NCI-H345 treated with DMSO at 0.1 percent for 48 hours (cell line): ENCODE results near the gene ABCB8.

Source experiments
- DNase-seq: peaks from one replicate; lab custom pipeline; 2025; ENCODE audit not compliant: unreplicated experiment; lab: John Stamatoyannopoulos, UW

ABCB8 gene

DNA sequence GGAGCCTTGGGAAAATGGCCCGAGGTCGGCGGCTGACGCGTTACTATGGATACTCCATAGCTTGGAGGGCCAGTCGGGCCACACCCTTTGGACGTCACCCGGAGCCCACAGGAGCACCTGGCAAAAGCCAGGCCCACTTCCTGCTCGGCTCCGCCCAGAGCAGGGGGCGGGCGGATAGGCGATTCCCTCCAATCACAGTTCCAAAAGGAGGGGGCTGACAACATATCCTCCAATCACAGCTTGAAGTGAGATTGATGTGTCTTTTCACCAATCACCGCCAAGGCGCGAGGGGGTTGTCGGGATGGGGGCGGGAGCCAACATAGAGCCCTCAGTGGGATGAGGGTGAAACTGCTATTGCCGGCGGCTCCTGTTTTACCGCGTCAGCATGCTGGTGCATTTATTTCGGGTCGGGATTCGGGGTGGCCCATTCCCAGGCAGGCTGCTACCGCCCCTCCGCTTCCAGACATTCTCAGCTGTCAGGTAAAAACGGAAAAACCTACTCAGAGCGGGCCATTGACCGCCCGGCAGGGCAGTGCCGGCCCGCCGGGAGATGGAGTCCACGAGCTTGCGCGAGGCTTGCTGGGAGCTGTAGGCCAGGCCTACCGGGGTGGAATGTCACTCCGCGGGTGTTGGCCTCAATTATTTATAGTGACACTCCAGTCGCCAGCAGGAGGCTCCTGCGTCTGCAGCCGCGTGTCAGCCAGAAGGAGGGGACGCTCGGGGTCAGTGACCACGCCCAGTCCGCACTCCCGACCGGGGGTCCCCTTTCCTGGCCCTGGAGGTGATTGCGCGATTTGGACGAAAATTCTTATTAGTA is at the start of gene ABCB8:
TSS of gene ABCB8 (plus strand) at position 320 of the 817 bp plus-strand sequence. CDS start at position 386, 66 bp downstream.
- DNase-seq = peak; percentile 94

DNA sequence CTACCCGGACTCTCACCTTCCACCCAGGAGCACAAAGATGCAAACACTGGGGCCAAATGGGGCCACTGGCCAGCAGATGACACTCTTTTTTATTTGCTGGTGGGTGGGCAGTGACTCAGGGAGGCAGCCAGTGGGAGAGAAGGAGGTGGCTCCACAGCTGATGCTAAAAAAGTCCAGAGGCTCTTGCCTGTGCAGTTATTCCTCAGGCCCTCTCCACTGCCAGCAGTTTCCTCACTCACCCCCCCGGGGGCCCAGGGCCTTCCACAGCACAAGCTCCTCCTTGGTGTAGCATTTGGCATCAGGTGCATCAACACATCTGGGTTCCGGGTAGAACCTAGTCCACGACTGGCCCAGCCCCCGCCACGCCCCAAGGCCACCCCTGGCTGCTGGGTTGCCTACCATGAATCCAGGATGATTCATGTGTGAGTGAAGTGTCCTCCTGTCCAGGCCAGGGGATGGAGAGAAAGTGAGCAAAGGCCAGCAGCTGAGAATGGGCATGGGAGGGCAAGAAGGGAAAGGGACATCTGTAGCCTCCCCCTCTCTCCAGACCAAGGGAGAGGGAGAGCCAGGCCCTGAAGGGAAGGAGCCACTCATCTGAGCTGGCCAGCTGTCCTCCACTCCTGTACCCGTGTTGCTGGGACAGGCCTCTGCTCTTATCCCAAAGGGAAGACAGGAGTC is 48.4 kb upstream of the ABCB8 start:
- no peak for DNase-seq

DNA sequence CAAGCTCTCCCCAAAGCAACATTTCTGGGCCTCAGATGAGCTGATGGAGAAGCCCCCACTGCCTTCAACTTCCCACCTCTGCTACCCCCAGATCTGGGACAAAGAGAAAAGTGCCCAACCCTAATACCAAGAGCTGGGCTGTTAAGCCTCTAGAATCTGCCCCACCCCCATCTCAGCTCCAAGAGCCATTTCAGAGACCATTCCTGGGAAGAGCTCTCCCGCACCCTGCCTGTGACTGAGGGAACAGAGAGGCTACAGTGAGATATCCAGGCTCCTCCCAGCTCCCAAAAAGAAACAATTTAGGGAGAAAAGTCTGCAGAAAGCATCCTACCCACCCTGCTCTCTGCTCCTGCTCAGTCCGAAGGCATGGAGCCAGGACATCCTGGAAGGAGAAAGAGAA is 47.6 kb upstream of the ABCB8 start:
- no peak for DNase-seq

DNA sequence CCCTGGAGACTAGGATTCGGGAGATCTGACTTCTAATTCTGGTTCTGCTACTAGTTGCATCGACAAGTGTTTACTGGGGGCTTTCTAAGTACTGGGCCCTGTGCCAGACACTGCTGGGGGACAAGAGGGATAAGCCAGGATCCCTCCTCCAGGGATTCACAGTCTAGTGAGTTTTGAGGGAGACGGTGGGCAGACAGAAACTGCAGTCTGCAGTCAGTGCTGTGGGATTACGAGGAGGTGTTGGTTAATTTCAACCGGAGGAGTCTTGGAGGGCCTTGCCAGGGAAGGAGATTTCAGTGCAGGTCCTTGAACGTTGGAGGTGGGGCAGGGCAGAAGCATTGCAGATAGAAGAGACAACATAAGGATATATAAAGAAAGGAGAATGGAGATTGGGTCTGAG is 46.6 kb upstream of the ABCB8 start:
- peak; percentile 40 for DNase-seq

DNA sequence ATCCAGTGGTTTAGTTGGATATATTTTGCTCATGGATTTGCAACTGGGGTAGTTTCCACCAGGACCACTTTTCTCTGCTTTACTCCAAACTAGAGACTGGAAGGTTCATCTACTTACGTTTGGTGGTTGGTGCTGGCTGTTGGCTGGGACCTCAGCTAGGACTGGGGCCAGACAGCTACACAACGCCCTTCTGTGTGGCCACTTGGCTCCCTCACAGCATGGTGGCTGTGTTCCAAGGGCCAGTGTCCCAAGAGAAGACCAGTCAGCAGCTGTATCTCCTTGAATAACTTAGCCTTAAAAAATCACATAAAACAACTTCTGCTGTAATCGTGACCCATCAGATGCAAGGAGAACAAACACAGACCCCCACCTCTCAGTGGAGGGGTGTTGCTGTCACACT is 45.9 kb upstream of the ABCB8 start:
- no peak for DNase-seq

DNA sequence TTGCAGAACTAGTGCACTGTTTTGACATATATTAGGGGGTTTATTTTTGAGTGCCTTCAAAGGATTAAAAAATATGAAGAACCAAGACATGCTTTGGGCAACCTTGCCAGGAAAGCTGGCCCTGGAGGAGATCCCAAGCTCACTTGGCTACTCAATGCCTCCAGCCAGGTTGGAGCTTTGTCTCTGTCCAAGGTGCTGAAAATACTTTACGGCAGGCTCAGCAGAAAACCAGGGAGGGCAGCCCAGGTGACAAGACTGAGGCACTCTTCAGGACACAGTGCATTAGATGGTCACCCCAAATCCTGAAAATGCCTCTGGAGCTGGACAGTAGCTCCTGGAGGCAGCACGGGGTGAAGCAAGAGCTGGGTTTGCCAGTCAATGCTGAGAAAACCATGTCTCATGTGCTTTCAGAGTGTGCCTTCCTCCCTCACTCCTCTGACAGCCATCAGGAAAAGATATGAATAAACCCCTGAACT is 44.3 kb upstream of the ABCB8 start:
- no peak for DNase-seq

DNA sequence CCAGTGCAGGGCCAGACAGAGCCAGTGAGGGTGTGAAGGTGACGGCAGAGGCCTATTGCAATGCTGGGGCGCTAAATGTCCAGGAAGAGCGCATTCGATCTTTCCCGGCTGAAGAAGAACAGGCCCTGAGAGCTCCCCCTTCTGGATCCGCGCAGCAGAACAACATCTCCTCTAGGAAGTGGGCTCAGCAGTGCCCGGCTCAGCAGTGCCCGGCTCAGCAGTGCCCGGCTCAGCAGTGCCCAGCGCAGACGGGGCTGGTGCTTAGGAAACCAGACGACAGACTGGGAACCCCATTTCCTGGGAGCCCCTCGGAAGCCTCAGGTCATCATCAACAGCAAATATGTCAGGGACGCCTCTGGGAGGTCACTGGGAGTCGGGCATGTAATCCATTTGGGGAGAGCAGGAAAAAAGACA is 42.1 kb upstream of the ABCB8 start:
- DNase-seq = peak; percentile 70

DNA sequence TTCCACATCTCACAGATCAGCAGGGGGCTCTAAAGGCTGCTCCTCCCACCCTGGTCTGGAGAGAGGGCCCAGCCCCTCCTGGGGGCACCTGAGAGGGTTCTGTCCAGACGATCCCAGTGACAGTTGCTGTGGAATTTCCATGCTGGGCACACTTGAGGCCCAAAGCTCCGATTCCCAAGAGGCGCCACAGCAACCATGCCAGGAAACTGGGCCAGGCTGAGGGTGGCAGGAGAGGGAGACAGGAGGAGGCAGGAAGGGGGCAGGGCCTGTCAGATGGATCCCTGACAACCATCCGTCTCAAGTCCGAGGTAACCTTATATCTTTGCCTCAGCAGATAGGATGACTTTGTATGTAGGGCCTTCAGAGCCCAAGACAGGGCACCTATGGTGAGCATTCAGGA is 41.7 kb upstream of the ABCB8 start:
- DNase-seq = no peak

DNA sequence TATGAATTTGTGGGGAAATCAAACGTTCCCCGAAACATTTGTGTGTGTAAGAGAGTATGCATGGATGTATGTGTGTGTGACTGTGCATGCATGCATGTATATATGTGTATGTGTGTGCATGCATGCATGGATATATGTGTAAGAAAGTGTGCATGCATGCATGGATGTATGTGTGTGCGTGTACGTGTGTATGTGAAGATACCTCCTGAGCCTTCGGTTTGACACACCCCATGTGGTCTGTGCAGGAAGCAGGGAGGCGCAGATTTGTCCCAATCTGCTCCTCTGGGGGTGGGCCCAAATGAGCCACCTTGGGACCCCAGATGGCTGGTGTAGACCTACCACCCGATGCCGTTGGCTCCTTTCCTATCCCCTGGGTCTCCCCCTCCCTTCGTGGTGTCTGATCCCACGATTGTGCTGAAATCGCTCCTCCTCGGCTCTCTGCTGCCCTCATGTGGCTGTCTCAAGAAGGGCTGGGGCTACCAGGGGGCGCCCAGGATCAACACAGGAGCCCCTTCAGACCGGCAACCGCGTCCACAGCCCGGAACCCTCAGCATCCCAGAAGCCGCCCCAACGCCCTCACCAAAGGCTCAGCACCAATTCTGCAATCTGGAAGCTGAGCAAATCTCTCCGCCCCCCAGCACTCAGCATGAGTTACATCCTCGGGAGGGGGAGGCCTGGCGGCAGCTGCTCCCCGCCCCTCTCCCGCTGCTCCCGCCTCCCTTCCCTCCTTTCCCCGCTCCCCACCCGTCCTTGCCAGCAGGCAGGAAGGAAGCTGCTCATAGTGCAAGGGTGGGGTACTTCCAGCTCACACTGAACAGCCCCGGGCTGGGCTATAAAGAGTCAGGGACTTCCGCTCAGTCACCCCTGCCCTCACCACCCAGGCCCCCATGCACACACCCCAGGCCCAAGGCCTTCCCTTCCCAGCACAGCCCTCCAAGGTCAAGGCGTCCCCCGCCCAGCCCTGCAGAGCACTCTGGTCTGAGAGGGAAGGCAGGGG is 39.7 kb upstream of the ABCB8 start:
- DNase-seq = peak; percentile 43

DNA sequence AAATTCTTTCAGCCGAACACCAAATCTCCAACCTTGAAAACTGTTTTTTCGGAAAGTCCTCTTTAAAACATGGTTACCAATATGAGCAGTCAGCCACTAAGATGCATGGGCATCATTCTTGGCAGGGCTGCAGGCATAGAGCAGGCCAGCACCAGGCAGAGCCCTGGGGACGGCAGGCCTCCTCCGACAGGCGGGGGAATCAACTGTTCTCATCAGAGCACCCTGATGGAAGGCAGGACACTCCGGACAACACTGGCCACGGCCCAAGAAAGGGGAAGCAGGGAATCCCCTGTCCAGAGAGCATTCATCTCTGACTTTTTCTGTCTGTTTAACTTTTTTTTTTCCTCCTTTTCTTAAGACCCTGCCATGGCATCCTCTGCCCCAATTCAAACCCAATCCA is 38.8 kb upstream of the ABCB8 start:
- DNase-seq = no peak

DNA sequence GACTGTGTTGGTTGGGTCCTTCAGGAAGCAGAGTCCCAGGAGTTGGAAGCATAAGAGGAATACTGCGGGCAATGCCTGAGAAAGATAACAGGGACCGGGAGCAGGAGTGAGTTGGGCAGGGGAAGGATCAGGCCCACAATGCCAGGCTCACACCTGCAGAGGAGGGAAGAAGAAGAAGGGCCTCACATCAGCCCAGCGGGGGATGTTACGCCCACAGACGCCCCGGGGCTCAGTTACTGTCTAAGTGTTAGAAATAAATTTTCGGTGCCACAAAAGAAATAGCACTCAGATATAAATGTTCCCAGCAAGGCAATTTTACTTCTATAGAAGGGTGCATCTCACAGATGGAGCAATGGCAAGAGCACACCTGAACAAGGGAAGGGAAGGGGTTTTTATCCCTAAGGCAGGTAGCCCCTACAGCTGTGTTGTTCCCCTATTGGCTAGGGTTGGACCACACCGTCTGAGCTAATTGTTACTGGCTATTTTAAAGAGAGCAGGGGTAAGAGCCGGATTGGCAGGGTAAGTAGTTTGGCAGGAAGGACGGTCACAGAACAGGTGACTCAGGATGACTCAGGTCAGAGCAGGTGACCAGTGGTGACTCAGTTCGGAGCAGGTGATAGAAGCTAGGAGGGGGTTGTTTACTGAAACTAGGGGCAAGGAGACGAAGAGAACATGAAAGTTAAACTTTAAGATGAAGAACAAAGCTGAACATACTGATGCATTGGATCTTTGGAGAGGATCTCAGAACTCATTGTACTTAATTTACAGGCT is 37.6 kb upstream of the ABCB8 start, which contains the start of gene NOS3:
TSS of gene NOS3 (plus strand) at position 602 of the 771 bp plus-strand sequence. CDS start 2,787 bp downstream, outside the sequence.
- DNase-seq = no peak

DNA sequence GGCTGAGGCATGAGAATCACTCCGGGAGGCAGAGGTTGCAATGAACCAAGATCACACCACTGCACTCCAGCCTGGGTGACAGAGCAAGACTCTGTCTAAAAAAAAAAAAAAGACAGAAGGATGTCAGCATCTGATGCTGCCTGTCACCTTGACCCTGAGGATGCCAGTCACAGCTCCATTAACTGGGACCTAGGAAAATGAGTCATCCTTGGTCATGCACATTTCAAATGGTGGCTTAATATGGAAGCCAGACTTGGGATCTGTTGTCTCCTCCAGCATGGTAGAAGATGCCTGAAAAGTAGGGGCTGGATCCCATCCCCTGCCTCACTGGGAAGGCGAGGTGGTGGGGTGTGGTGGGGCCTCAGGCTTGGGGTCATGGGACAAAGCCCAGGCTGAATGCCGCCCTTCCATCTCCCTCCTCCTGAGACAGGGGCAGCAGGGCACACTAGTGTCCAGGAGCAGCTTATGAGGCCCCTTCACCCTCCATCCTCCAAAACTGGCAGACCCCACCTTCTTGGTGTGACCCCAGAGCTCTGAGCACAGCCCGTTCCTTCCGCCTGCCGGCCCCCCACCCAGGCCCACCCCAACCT is 36.1 kb upstream of the ABCB8 start:
- no peak for DNase-seq

DNA sequence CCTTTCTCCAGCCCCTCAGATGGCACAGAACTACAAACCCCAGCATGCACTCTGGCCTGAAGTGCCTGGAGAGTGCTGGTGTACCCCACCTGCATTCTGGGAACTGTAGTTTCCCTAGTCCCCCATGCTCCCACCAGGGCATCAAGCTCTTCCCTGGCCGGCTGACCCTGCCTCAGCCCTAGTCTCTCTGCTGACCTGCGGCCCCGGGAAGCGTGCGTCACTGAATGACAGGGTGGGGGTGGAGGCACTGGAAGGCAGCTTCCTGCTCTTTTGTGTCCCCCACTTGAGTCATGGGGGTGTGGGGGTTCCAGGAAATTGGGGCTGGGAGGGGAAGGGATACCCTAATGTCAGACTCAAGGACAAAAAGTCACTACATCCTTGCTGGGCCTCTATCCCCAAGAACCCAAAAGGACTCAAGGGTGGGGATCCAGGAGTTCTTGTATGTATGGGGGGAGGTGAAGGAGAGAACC is 35.4 kb upstream of the ABCB8 start:
- no peak for DNase-seq

DNA sequence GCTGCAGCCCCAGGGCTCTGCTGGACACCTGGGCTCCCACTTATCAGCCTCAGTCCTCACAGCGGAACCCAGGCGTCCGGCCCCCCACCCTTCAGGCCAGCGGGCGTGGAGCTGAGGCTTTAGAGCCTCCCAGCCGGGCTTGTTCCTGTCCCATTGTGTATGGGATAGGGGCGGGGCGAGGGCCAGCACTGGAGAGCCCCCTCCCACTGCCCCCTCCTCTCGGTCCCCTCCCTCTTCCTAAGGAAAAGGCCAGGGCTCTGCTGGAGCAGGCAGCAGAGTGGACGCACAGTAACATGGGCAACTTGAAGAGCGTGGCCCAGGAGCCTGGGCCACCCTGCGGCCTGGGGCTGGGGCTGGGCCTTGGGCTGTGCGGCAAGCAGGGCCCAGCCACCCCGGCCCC is 34.7 kb upstream of the ABCB8 start:
- DNase-seq = no peak

DNA sequence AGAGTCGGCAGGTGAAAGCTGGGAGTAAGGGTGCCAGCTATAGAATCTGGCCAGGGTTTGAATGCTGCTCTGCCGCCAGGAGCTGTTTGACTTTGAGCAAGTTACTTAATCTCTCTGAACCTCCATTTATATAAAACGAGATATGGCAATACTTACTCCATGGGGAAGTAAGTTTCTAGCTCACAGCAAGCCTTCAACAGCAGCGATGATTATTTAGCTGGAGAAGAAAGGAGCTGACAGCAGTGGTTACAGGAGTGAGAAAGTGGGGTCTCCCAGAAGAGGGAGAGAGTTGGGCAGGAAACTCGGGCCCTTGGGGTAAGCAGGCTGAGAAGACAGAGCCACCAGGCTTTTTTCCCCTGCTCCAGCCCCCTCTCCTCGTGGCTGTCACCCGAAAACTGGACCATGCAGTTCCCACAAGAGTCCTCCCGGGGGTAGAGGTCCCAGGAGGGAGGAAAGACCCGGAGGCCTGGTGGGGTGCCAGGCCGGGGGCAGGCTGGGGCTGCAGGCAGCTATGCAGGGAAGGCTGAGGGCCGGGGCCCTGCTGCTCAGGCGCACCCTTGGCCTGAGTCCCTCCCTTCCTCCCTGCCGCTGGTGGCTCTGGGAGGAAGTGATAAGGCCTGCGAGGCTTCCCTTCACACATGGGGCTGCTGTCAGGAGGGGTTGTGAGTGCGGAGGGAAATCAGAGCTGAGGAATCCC is 34.0 kb upstream of the ABCB8 start:
- DNase-seq = no peak

DNA sequence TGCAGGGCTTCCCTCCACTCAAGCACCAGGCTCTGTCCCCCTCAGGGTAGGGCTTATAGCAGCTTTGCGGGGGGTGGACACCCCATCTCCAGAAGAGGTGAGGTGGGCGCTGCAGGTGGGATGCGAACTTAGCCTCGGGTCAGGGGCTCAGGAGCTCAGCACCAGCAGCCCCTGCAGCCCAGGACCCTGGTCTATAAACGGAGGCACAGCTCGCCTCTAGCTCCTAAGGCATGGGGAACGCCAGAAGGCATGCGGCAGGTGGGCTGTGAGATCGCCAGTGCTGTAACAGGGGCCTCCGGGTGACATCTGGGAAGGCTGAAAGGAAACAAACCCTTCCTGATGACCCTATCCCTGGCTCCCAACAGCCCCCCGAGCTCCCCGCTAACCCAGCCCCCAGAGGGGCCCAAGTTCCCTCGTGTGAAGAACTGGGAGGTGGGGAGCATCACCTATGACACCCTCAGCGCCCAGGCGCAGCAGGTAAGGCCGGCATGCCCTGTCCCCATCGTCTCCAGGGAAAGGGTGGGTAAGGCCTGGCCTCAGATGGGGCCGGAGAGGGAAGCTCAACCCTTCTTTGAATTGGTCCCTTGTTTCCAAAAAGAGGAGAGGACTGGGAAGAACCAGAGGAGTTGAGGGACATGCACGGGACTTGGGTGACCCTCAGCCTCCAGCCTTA is 33.3 kb upstream of the ABCB8 start:
- no peak for DNase-seq

DNA sequence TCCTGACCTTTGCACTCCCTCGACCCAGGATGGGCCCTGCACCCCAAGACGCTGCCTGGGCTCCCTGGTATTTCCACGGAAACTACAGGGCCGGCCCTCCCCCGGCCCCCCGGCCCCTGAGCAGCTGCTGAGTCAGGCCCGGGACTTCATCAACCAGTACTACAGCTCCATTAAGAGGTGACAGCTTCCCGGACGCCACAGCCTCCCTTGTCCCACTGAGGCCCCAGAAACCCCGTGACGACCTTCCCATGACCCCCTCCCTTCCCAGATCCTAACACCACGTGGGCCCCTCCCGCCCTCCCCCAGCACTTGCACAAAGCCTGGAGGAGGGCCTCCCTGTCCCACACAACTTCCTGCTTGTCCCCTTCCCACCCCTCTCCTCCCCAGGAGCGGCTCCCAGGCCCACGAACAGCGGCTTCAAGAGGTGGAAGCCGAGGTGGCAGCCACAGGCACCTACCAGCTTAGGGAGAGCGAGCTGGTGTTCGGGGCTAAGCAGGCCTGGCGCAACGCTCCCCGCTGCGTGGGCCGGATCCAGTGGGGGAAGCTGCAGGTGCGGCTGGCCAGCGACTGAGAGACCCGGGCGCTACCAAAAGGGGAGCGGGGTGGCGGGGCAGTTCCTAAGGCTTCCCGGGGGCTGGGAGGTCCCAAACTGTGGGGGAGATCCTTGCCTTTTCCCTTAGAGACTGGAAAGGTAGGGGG is 31.7 kb upstream of the ABCB8 start:
- no peak for DNase-seq

DNA sequence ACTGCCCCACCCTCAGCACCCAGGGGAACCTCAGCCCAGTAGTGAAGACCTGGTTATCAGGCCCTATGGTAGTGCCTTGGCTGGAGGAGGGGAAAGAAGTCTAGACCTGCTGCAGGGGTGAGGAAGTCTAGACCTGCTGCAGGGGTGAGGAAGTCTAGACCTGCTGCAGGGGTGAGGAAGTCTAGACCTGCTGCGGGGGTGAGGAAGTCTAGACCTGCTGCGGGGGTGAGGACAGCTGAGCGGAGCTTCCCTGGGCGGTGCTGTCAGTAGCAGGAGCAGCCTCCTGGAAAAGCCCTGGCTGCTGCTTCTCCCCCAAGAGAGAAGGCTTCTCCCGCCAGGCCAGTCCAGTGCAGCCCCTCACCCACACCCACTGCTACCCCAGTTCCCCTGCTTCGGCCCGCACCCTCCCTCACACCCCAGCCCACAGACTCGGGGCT is 31.2 kb upstream of the ABCB8 start:
- no peak for DNase-seq
